ENCODE results near the gene FATE1. TPM values are rescaled to one million over a fixed set of nuclear protein-coding genes. Genes with fewer than 3 reads are reported as not detected.

The FATE1 gene
- total and polyA plus RNA-seq, 2 donors: 5.0 to 5.5 TPM

DNA sequence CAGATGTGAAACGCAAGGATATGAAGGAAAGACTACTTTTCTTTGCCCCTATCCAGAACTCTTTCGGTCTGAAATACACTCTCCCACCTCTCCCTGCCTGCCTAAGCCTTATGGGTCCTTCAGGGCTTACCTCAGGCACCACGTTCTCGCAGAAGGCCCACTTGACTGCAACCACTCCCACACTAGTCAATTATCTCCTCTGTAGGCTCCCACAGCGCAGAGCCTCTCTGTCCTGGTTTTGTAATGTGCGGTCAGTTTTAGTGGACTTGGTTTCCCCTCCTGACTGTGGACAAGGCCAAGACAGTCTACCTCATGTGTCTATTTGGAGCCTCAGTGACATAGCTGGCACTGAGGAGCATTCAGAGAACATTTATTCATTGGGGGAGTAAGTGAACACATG lies 29.8 kb downstream of the FATE1 start:
- H3K9me3 ChIP-seq (ENCODE audit: control insufficient read depth in 2 of 2, insufficient read depth in 1 of 2, low read length in 1 of 2): no peaks in the 10 kb centered on the region
- no peak for DNase-seq (ENCODE audit: low read depth in 6 of 9, low spot score in 9 of 9)
- 92% methylated on average over 6 of the region's 6 CpGs for WGBS
- H3K27ac ChIP-seq (ENCODE audit: low read depth in 1 of 2, low read length in 1 of 2): no peak overlapping the region
- H3K27me3 ChIP-seq (ENCODE audit: control insufficient read depth in 2 of 2, insufficient read depth in 1 of 2, low read length in 1 of 2): no peaks in the 10 kb centered on the region
- H3K4me1 ChIP-seq (ENCODE audit: control insufficient read depth in 2 of 2, insufficient read depth in 2 of 2, low read length in 2 of 2): no peaks in the 10 kb centered on the region
- no peaks in the 10 kb centered on the region for H3K36me3 ChIP-seq (ENCODE audit: control insufficient read depth in 2 of 2, insufficient read depth in 2 of 2, low read length in 1 of 2)
- no peak overlapping the region for H3K4me3 ChIP-seq (ENCODE audit: low read length in 2 of 2)

DNA sequence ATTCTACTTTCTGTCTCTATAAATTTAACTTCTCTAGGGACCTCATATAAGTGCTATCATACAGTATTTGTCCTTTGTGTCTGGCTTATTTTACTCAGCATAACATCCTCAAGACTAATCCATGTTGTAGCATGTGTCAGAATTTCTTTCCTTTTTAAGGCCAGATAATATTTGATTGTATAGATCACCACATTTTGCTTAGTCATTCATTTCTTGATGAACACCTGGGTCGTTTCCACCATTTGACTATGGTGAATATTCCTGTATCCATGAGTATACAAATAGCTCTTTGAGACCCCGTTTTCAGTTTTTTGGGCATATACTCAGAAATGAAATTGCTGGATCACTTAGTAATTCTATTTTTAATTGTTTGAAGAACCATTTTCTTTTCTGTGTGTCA lies 30.7 kb downstream of the FATE1 start:
- no peaks in the 10 kb centered on the region for H3K36me3 ChIP-seq (ENCODE audit: control insufficient read depth in 2 of 2, insufficient read depth in 2 of 2, low read length in 1 of 2)
- DNase-seq (ENCODE audit: low read depth in 6 of 9, low spot score in 9 of 9): no peak
- no peaks in the 10 kb centered on the region for H3K9me3 ChIP-seq (ENCODE audit: control insufficient read depth in 2 of 2, insufficient read depth in 1 of 2, low read length in 1 of 2)
- no peak overlapping the region for H3K4me3 ChIP-seq (ENCODE audit: low read length in 2 of 2)
- no peak overlapping the region for H3K27ac ChIP-seq (ENCODE audit: low read depth in 1 of 2, low read length in 1 of 2)
- WGBS: 75% methylated on average over 2 of the region's 2 CpGs
- H3K4me1 ChIP-seq (ENCODE audit: control insufficient read depth in 2 of 2, insufficient read depth in 2 of 2, low read length in 2 of 2): no peaks in the 10 kb centered on the region
- no peaks in the 10 kb centered on the region for H3K27me3 ChIP-seq (ENCODE audit: control insufficient read depth in 2 of 2, insufficient read depth in 1 of 2, low read length in 1 of 2)

DNA sequence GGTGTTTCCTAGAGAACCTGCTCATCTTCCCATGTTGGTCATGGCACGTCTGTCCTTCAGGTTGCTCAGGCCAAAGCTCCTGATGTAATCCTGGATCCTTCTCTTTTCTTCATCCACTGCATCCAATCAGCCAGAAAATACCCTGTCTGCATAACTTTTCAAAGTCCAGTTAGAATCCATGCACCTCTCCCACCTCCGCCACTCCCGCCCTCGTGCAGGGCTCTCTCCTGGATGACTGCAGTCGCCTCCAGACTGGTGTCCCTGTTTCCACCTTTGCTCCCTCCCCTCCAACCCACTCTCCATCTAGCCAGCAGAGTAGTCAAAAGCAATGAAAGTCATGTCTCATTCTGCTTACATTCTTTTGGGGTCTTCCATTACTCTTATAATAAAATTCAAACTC lies 34.7 kb downstream of the FATE1 start:
- no peak for DNase-seq (ENCODE audit: low read depth in 6 of 9, low spot score in 9 of 9)
- Histone ChIP-seq H3K27ac (ENCODE audit: low read depth in 1 of 2, low read length in 1 of 2) (no peak overlapping the region), H3K36me3 (ENCODE audit: control insufficient read depth in 2 of 2, insufficient read depth in 2 of 2, low read length in 1 of 2) (no peaks in the 10 kb centered on the region), H3K27me3 (ENCODE audit: control insufficient read depth in 2 of 2, insufficient read depth in 1 of 2, low read length in 1 of 2) (no peaks in the 10 kb centered on the region), H3K4me3 (ENCODE audit: low read length in 2 of 2) (no peak overlapping the region), H3K9me3 (ENCODE audit: control insufficient read depth in 2 of 2, insufficient read depth in 1 of 2, low read length in 1 of 2) (no peaks in the 10 kb centered on the region), H3K4me1 (ENCODE audit: control insufficient read depth in 2 of 2, insufficient read depth in 2 of 2, low read length in 2 of 2) (no peaks in the 10 kb centered on the region)
- WGBS: 97% methylated on average over 5 of the region's 5 CpGs

DNA sequence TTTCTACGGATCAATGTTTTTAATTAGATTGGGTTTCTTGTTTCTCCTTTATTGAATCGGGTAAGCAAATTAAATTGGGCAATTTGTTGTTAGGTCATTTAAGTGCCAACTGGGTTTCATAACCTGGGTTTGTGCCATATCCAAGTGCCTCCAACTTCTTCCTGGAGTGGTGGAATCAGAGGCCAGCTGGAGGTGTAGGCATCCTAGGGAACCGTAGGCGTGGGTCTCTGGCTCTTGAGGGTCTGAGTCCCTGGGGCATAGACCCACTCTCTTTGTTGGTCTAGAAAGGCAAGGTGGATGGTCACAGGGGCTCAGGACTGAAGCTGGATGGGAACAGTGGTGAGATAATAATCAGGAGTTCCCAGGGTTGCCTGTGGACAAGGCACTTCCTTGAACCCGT lies 37.0 kb downstream of the FATE1 start:
- Histone ChIP-seq H3K36me3 (ENCODE audit: control insufficient read depth in 2 of 2, insufficient read depth in 2 of 2, low read length in 1 of 2) (no peaks in the 10 kb centered on the region), H3K27me3 (ENCODE audit: control insufficient read depth in 2 of 2, insufficient read depth in 1 of 2, low read length in 1 of 2) (no peaks in the 10 kb centered on the region), H3K9me3 (ENCODE audit: control insufficient read depth in 2 of 2, insufficient read depth in 1 of 2, low read length in 1 of 2) (no peaks in the 10 kb centered on the region), H3K4me3 (ENCODE audit: low read length in 2 of 2) (no peak overlapping the region), H3K27ac (ENCODE audit: low read depth in 1 of 2, low read length in 1 of 2) (no peak overlapping the region), H3K4me1 (ENCODE audit: control insufficient read depth in 2 of 2, insufficient read depth in 2 of 2, low read length in 2 of 2) (no peaks in the 10 kb centered on the region)
- no peak for DNase-seq (ENCODE audit: low read depth in 6 of 9, low spot score in 9 of 9)
- 82% methylated on average over 5 of the region's 5 CpGs for WGBS

DNA sequence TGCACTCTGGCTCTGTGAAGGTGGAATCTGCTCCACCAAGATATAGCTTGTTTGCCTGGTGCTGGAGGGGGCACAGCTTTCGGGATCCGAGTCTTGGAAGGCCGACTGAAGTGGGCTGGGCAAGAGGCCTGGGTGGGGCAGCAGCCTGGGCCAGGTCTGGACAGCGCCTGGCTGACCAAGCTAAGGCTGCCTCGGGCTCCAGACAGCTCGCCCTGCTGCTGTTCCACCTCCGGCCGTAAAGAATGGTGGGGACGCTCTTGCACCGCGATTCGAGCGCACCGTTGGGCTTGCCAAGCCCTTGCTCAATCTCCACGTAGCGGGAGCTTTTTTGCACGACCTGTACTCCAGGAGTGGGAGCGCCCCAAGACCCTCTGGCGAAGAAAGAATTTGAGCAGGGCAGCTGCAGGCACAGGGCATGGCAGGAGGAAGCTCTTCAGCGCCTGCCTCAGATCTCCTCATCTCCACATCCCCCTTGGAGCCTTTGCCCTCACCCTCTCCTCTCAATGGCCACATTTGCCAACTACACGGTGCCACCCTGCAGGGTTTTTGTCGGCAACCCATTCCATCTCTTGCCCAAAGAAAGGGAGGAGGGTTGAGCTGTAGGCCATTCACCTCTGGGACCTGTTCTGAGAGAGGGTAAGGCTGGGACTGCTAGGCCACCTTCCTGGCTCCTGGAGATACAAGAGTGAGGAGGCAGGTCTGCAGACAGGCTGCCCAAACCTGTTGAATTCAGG lies 37.6 kb downstream of the FATE1 start:
- Histone ChIP-seq H3K4me1 (ENCODE audit: control insufficient read depth in 2 of 2, insufficient read depth in 2 of 2, low read length in 2 of 2) (no peaks in the 10 kb centered on the region), H3K4me3 (ENCODE audit: low read length in 2 of 2) (no peak overlapping the region), H3K9me3 (ENCODE audit: control insufficient read depth in 2 of 2, insufficient read depth in 1 of 2, low read length in 1 of 2) (no peaks in the 10 kb centered on the region), H3K36me3 (ENCODE audit: control insufficient read depth in 2 of 2, insufficient read depth in 2 of 2, low read length in 1 of 2) (no peaks in the 10 kb centered on the region), H3K27ac (ENCODE audit: low read depth in 1 of 2, low read length in 1 of 2) (no peak overlapping the region), H3K27me3 (ENCODE audit: control insufficient read depth in 2 of 2, insufficient read depth in 1 of 2, low read length in 1 of 2) (no peaks in the 10 kb centered on the region)
- DNase-seq (ENCODE audit: low read depth in 6 of 9, low spot score in 9 of 9): peak in 2 of 9 donors; percentile 15 to 16
- 20% methylated on average over 22 of the region's 22 CpGs for WGBS

DNA sequence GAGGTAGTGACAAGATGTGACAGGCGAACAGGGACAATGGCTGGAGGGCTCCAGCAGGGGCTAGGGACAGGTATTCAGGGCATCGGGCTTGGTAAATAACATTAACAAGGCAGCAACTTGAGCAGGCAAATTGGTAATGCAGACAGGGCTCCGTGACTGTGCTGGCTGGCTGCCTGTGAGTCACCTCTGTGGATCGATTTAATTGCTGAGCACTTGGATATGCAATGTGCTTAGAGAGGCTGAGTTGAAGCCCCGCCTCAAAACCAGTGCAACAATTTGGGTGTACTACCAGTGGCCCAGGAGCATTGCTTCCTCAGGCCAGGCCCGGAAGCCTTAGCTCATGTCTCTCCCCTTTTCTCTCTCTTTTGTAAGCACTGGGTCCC lies 38.2 kb downstream of the FATE1 start:
- Histone ChIP-seq H3K4me3 (ENCODE audit: low read length in 2 of 2) (no peak overlapping the region), H3K4me1 (ENCODE audit: control insufficient read depth in 2 of 2, insufficient read depth in 2 of 2, low read length in 2 of 2) (no peaks in the 10 kb centered on the region), H3K36me3 (ENCODE audit: control insufficient read depth in 2 of 2, insufficient read depth in 2 of 2, low read length in 1 of 2) (no peaks in the 10 kb centered on the region), H3K27ac (ENCODE audit: low read depth in 1 of 2, low read length in 1 of 2) (no peak overlapping the region), H3K27me3 (ENCODE audit: control insufficient read depth in 2 of 2, insufficient read depth in 1 of 2, low read length in 1 of 2) (no peaks in the 10 kb centered on the region), H3K9me3 (ENCODE audit: control insufficient read depth in 2 of 2, insufficient read depth in 1 of 2, low read length in 1 of 2) (no peaks in the 10 kb centered on the region)
- WGBS: 92% methylated on average over 6 of the region's 6 CpGs
- no peak for DNase-seq (ENCODE audit: low read depth in 6 of 9, low spot score in 9 of 9)

DNA sequence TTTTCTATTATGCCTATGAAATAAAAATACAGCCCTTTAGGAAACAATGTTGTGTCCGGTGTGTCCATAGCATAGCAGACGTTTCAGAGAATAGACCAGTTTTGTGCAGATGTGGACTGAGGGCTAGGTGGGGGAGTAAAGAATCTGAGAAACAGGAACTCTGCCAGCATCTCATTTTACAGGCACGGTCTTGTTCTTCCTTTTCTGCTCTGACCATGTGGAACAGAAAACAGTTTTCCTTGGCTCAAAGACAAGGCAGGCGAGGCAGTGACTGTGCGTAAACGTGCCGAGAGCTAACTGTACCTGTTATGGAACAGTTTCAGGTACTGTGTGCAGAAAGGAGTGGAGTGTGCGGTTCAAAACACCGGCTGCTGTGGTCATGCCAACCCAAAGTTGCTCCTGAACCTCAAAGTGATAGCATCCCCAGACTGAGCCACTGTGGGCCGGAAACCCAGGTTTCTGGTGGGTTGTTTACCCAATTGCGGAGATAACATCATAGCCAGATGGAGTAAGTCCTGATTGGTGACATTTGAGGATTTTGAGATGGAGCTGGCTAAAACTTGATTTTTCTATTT lies 38.9 kb downstream of the FATE1 start:
- Histone ChIP-seq H3K27ac (ENCODE audit: low read depth in 1 of 2, low read length in 1 of 2) (no peak overlapping the region), H3K4me3 (ENCODE audit: low read length in 2 of 2) (no peak overlapping the region), H3K27me3 (ENCODE audit: control insufficient read depth in 2 of 2, insufficient read depth in 1 of 2, low read length in 1 of 2) (no peaks in the 10 kb centered on the region), H3K4me1 (ENCODE audit: control insufficient read depth in 2 of 2, insufficient read depth in 2 of 2, low read length in 2 of 2) (no peaks in the 10 kb centered on the region), H3K9me3 (ENCODE audit: control insufficient read depth in 2 of 2, insufficient read depth in 1 of 2, low read length in 1 of 2) (no peaks in the 10 kb centered on the region), H3K36me3 (ENCODE audit: control insufficient read depth in 2 of 2, insufficient read depth in 2 of 2, low read length in 1 of 2) (no peaks in the 10 kb centered on the region)
- peak in 1 of 9 donors; percentile 4 for DNase-seq (ENCODE audit: low read depth in 6 of 9, low spot score in 9 of 9)
- 77% methylated on average over 11 of the region's 11 CpGs for WGBS

DNA sequence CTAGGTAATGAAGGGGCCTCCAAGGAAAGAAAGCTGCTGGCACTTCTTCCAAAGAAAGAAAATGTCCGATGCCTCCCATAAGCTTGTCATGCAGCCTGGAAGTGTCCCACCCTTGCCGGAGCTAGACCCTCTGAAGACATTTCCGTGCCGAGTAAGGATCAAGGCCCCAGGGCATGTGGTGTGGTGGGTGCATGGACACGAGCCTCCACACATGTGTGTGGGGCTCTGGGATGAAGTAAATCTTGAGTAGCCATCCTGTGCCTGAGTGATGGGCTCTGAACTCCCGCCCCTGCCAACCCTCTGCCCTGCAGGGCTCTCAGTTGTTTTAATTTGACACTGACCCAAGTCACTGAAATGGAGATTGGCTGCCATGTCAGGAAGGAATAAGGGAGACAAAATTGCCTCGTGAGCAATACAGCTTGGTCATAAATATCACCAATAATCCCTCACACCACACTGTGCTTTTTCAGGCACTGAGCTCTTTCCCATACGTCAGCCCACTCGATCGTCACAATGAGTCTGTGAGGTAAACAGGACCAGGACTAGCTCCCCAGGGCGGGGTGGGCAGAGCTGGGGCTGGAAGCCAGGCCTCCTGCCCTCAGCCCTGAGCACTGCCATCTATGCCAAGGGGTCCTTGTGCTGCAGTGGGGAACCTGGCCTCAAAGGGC lies 43.3 kb downstream of the FATE1 start:
- no peak for DNase-seq (ENCODE audit: low read depth in 6 of 9, low spot score in 9 of 9)
- H3K4me3 ChIP-seq (ENCODE audit: low read length in 2 of 2): no peak overlapping the region
- H3K27me3 ChIP-seq (ENCODE audit: control insufficient read depth in 2 of 2, insufficient read depth in 1 of 2, low read length in 1 of 2): no peaks in the 10 kb centered on the region
- H3K9me3 ChIP-seq (ENCODE audit: control insufficient read depth in 2 of 2, insufficient read depth in 1 of 2, low read length in 1 of 2): no peaks in the 10 kb centered on the region
- no peaks in the 10 kb centered on the region for H3K36me3 ChIP-seq (ENCODE audit: control insufficient read depth in 2 of 2, insufficient read depth in 2 of 2, low read length in 1 of 2)
- H3K4me1 ChIP-seq (ENCODE audit: control insufficient read depth in 2 of 2, insufficient read depth in 2 of 2, low read length in 2 of 2): no peaks in the 10 kb centered on the region
- H3K27ac ChIP-seq (ENCODE audit: low read depth in 1 of 2, low read length in 1 of 2): no peak overlapping the region
- 93% methylated on average over 11 of the region's 11 CpGs for WGBS

DNA sequence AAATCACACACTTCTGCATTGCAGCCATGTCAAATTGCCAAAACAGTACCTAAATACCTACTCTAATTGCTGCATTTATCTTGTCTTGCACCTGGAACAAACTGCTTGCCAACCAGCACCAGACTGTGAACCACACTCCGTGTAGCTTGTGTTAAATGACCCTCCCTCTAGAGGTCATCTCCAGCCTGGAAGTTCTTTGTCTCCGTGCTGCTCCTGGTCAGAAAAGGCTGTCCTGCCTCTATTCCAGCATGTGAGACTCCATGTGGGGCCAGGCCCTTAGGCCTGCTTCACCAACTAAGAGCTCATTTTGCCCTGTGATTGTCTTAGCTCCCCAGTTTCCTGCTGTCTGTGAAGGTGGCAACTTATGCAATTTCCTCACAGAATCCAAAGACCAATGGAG lies 47.0 kb downstream of the FATE1 start:
- DNase-seq (ENCODE audit: low read depth in 6 of 9, low spot score in 9 of 9): no peak
- Histone ChIP-seq H3K4me1 (ENCODE audit: control insufficient read depth in 2 of 2, insufficient read depth in 2 of 2, low read length in 2 of 2) (no peaks in the 10 kb centered on the region), H3K4me3 (ENCODE audit: low read length in 2 of 2) (no peak overlapping the region), H3K36me3 (ENCODE audit: control insufficient read depth in 2 of 2, insufficient read depth in 2 of 2, low read length in 1 of 2) (no peaks in the 10 kb centered on the region), H3K27ac (ENCODE audit: low read depth in 1 of 2, low read length in 1 of 2) (no peak overlapping the region), H3K9me3 (ENCODE audit: control insufficient read depth in 2 of 2, insufficient read depth in 1 of 2, low read length in 1 of 2) (no peaks in the 10 kb centered on the region), H3K27me3 (ENCODE audit: control insufficient read depth in 2 of 2, insufficient read depth in 1 of 2, low read length in 1 of 2) (no peaks in the 10 kb centered on the region)
- 70% methylated on average over 2 of the region's 2 CpGs for WGBS
